SIG-M5 treated with dmso at 0.1 percent for 504 hours (cell line): Measurements from ENCODE around the gene TENT4A.

ENCODE experiments used
- DNase-seq: peaks from one replicate; lab custom pipeline; 2025; ENCODE audit not compliant: unreplicated experiment; lab: John Stamatoyannopoulos, UW

TENT4A gene

DNA sequence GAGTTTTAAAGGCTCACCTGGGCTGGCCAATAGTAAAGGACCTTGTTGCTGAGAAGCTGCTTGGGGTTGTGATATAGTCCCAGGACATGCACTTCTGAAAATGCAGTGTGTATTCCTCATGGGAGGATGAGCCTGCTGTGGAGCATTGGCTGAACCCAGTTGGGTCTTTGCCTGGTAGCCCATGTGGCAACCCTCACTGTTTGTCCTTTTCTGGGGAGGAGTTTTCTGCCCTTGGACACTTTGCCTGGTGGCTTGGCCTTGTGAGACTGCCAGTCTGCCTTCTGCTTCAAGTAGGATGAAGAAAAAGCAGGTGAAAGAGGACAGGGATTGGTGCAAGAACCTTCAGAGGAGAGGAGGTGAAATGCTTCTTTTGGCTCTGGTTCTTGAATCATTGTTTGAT, 4.0 kb downstream of the TENT4A start:
- DNase-seq: no peak

GRCh38 chr5:6717687-6718086, 4.5 kb downstream of the TENT4A start:
- DNase-seq: no peak

DNA sequence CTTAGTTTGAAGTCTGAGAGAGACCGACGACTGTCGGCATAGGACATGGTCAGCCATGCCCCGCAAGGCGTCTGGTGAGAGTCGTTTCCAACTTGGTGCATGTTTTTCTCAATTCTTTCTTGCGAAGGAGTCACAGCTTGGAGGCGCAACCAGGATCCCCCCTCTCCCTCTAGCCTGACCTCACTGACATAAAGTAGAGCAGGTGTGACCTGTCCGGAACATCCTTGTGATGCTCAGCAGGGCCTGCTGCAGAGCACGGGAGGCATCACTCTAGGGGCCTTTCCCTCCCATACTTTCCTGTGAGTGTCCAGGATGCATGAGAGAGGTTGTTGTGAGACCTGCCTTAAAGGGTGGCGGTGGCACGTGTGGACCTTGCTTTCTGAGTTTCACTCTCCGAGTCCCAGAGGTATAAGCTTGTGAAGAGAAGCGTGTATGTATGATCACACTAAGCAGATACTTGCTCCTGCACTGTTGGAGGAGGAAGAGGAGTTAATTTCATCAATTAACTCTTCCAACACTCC, 5.0 kb downstream of the TENT4A start:
- no peak for DNase-seq

GRCh38 chr5:6718718-6719117, 5.5 kb downstream of the TENT4A start:
- DNase-seq: no peak

DNA sequence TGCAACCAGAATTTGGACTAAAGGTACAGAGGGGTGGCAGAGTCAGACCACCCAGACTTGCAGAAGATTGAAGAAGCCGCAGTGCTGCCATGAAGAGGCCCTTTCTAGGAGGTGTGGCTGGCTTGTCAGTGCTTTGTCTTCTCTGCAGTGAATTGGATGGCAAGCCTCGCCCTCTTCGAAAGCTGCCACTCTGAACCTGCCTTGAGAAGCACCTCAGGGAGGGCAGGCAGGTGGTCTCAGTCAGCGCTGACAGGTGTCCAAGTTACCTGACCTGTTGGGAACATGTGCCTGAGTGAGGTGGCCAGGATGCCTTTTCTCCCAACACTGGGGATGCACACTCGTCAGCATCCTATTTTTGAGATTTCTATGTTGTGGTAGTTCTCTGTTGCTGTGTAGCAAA, 6.2 kb downstream of the TENT4A start:
- DNase-seq: no peak

DNA sequence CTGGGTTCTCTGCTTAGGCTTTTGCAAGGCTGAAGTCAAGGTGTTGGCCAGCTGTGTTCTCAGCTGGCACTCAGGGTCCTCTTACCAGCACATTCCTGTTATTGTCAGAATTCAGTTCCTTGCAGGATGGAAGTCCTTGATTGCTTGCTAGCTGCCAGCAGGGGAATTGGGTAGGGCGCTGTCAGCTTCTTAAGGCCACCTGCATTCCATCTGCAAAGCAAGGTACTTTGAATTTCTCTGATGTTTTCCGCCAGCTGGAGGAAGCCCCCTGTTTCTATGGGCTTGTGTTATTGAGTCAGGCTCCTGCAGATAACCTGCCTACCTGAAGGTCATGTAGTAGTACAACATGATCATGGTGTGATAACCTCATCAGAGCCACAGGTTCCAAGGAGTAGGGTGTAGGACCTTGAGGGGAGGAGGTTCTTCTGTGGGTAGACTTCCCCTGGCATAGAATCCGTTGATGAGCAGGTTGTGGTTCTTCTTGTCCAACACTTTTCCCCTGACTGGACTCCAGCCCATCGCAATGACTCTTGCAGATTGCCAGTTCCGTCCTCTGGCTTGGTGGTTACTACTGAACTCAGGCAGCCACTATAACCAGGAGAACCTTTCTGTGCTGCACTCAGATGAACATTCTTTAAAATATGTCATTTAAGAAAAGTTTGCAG, 6.8 kb downstream of the TENT4A start:
- DNase-seq: no peak

GRCh38 chr5:6720561-6720921, 7.3 kb downstream of the TENT4A start:
- DNase-seq: no peak

DNA sequence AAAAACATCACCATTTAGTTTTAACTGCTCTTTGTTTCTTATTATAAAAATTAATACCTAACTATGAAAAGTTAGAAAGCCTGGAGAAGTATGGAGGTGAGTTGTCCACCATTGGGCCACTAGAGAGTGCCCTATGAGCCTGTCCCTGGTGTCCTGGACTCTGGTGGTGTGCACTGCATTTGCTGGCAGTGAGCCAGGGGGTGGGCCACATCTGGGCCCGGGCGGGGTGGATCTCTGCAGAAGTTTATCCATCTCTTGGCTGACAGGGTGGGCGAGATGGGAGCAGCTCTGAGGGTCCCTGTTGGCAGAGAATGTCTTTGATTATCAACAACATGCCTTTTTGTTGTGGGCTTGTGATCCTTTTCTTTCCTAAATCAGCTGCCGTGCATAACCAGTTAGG, 8.2 kb downstream of the TENT4A start:
- no peak for DNase-seq

DNA sequence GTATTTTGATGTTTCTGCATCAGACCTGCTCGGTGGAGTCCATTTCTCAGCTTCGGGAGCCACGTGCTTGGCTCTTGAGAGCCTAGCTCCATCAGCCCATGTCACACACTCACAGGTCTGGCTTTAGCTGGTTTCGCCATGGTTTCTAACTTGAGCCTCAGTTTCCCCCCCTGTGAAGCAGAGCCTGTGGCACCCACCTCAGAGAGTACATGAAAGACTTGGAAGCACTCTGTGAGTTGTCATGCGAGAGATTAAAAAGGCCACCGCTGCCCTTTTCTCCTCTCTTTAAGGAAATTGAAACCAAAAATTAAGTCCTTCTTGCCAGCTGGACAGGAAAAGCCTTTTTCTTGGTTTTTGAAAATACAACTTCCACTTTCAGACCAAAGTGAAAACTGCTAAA, 8.8 kb downstream of the TENT4A start:
- no peak for DNase-seq

GRCh38 chr5:6723122-6723815, 10.0 kb downstream of the TENT4A start:
- no peak for DNase-seq

- no peak for DNase-seq
These were observed 10.6 kb downstream of the TENT4A start for GRCh38 chr5:6723816-6724300.

DNA sequence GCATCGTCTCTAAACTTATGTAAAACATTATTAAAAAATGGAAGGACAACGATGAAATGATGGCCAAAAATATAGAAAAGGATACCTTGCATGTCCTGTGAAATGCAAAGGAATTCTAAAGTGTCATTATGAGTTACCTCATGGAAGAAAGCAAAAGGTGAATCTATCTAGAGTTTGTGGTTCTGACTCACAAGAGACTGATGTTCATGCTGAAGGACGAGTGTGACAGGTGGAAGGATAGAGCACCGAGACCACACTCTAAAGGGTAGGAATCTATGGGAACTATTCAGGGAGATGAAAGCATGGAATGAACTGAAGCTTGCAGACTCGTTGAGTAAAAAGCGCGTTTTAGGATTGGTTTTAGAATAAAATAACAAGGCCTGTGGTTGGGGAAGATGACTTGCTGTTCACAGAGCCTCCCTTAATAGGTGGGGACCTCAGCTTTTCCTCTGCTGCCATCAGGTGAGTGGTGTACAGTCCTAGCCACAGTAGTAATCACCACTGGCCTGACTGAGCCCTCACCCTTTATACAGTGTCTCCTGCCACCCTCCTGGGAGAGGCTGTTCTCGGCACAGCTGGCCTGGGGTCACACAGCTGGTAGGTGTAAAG, 11.2 kb downstream of the TENT4A start:
- DNase-seq: no peak

DNA sequence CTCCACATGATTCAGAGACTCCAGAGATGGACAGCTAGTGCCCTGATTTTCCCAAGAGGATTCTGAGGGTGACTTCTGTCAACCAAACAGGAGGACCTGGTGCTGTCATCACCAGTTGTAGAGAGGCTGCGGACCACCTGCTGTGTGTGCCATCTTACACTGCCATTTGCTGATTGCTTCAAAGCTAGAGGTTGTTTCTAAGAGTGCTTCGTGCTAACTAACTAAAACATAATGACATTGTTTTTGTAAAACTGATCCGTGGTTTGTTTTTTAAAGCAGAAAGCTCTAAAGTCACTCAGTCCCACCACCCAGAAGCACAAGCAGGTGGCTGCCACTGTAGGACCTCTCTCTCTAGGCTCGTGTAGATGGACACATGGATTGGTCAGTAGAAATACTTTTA, 12.2 kb downstream of the TENT4A start:
- DNase-seq: no peak

DNA sequence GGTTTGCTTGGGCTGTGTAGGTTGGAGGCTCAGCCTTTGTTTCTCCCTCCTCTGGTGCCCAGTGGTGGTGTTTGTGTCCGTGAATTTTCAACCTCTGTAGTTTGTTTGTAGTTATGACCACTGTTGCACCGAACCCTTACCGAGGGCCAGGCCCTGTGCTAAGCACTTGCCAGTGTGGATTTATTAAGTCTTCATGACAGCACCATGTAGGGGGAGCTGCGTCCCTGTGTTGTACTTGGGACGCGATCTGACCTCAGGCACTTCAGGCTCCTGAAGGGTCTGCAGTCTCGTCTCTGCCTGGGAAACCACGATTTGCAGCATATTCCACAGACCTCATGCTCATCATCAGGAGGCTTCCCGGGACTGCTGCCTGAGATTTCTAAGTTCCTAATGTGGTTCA, 12.8 kb downstream of the TENT4A start:
- DNase-seq: no peak

GRCh38 chr5:6727231-6727630, 14.0 kb downstream of the TENT4A start:
- no peak for DNase-seq

DNA sequence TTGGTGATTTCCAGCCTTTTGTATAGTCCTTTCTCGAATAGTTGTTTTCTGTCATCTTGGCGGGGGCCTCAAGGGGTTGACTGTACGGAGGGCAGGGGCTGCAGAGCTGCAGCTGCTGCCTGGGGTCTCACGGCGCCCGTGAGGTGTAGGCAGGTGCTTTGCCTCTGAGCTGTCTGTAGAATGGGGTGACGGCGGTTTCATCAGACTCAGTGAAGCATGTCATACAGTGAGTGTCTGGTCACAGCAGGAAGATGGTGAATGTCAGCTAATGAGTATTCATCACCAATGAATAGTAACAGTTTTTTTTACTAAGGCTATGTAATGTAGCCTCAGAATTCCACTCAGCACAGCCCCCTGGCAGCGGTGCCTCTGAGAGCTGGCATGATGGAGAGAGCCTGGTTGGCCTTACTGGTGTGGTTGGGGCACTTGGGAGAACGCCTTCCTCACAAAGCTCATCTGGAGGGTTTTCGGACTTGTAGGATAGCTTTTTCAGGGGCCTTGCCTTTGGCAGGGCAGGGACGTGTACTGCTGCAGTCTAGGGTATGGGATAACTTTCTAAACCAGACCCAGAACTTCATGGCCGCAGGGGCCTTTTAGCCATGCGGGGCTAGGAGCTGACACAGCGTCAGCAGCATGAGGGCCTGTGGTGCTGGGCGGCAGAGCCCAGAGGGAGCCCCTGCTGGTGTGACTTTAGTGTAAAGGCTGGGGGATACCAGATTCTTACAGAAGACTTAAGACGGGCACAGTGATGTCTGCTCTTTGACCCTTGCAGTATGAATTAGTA, 15.0 kb downstream of the TENT4A start:
- no peak for DNase-seq

DNA sequence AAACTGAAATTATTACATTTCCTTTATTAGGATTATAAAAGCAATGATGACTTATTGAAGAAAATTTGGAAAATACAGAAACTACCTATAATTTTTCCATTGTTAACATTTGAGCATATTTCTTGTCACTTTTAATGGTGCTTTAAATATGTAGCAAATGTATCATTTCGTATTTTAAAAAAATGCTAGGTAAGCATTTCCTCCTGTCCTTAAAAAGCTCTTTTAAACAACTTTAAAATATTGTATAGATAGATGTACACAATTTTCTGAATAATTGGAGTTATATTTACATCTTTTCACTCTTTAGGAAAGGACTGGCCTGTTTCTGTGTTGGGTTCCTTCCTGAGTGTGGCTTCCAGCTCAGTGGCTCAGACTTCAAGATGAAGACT, 15.6 kb downstream of the TENT4A start:
- DNase-seq: no peak

DNA sequence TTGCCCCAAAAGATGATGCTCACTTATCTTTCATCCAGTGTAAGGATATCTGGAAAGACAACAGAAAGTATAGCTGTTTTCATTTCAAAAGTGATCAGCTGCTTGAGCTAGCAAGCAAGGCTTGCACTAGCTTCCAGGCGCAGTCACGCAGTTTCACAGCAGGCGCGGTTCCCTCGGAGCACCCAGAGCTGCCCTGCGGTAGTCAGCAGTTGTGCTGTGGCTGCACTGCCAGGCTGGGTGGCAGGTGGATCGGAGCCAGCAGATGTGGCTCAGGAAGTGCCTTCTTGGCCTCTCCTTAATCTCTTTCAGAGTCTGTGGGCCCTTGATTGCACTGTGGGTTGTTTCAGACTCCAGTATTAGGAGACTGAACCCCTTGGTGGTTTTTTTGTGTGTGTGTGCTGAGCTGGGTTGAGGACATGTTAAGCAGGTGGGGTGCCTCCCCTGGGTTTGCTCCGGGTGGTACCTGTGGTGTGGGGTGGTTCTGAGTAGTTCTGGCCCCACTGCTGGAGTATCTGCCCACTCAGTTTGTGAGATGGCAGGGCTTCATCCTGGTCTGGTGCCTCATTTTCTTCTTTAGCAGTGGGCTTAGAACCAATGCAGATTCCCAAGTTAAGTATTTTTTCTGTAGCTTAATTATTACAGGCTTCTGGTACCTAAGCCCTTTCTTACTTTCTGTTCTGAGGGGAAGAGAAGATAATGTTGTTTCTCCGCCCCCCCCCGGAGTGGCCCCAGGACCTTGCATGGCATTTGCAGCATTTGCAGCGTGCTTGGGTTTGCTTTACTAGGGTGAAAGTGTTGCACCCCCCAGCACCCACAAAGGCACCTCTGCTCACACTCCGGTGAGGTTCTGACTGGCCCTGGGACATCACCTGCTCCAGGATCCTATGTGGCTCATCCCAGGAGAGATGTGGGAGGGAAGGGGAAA, 16.4 kb downstream of the TENT4A start:
- DNase-seq: no peak

DNA sequence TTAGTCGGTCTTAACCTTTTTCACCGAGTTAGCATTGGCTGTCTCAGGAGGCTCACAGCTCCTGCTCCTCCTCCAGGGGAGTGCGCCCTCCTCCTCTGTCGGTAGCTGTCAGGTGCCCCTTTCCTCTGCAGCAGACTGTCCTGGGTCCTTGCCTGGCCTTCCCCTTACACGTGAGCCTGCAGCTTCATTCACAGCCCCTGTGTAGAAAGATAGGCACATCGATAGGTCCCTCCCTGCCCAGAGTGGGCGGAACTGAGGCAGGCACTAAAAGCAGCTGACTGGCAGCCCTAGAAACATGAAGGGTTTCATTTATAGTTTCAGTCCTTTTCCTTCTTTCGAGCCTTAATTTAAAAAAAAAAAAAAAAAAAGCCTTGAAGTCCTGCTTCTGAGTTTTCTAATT, 17.2 kb downstream of the TENT4A start:
- DNase-seq: no peak

GRCh38 chr5:6730807-6731206, 17.6 kb downstream of the TENT4A start:
- DNase-seq: no peak
